Measurements from ENCODE around the gene CNTN3. TPM values are rescaled to one million over a fixed set of nuclear protein-coding genes. Genes with fewer than 3 reads are reported as not detected.

The CNTN3 gene
- total RNA-seq (ENCODE audit: insufficient read depth, low replicate concordance), result 0.96 TPM

- DNase-seq (ENCODE audit: low spot score), result peak; percentile 43
These were observed at the start of gene CNTN3 for GRCh38 chr3:74614107-74614967. TSS of gene CNTN3 (minus strand) at chr3:74614659. CDS start at chr3:74521112, 93,547 bp downstream.

- no peak for DNase-seq (ENCODE audit: low spot score)
These were observed 48.7 kb upstream of the CNTN3 start for GRCh38 chr3:74663178-74663577.

GRCh38 chr3:74661672-74662071 is 47.2 kb upstream of the CNTN3 start:
- DNase-seq (ENCODE audit: low spot score), result no peak

- DNase-seq (ENCODE audit: low spot score), result no peak
These were observed 37.4 kb upstream of the CNTN3 start for GRCh38 chr3:74651885-74652284.

- no peak for DNase-seq (ENCODE audit: low spot score)
These were observed 36.8 kb upstream of the CNTN3 start for GRCh38 chr3:74651292-74651691.

- DNase-seq (ENCODE audit: low spot score), result no peak
These were observed 33.6 kb upstream of the CNTN3 start for GRCh38 chr3:74648107-74648506.

GRCh38 chr3:74646094-74646493 is 31.6 kb upstream of the CNTN3 start:
- no peak for DNase-seq (ENCODE audit: low spot score)

GRCh38 chr3:74643636-74644035 is 29.2 kb upstream of the CNTN3 start:
- DNase-seq (ENCODE audit: low spot score), result peak; percentile 52

GRCh38 chr3:74642876-74643275 is 28.4 kb upstream of the CNTN3 start:
- DNase-seq (ENCODE audit: low spot score), result no peak

GRCh38 chr3:74640211-74640610 is 25.8 kb upstream of the CNTN3 start:
- no peak for DNase-seq (ENCODE audit: low spot score)

- DNase-seq (ENCODE audit: low spot score), result no peak
These were observed 25.2 kb upstream of the CNTN3 start for GRCh38 chr3:74639681-74640080.

GRCh38 chr3:74636981-74637380 is 22.5 kb upstream of the CNTN3 start:
- no peak for DNase-seq (ENCODE audit: low spot score)

GRCh38 chr3:74633021-74633420 is 18.6 kb upstream of the CNTN3 start:
- no peak for DNase-seq (ENCODE audit: low spot score)

GRCh38 chr3:74631351-74632140 is 17.1 kb upstream of the CNTN3 start:
- DNase-seq (ENCODE audit: low spot score), result no peak

GRCh38 chr3:74630602-74631001 is 16.1 kb upstream of the CNTN3 start:
- DNase-seq (ENCODE audit: low spot score), result peak; percentile 53

- DNase-seq (ENCODE audit: low spot score), result no peak
These were observed 11.6 kb upstream of the CNTN3 start for GRCh38 chr3:74626011-74626410.

- no peak for DNase-seq (ENCODE audit: low spot score)
These were observed 9.8 kb upstream of the CNTN3 start for GRCh38 chr3:74624301-74624700.

- no peak for DNase-seq (ENCODE audit: low spot score)
These were observed 8.9 kb upstream of the CNTN3 start for GRCh38 chr3:74623261-74623836.

- DNase-seq (ENCODE audit: low spot score), result no peak
These were observed 7.1 kb upstream of the CNTN3 start for GRCh38 chr3:74621581-74621980.

GRCh38 chr3:74617776-74618175 is 3.3 kb upstream of the CNTN3 start:
- DNase-seq (ENCODE audit: low spot score), result no peak

- DNase-seq (ENCODE audit: low spot score), result no peak
These were observed 845 bp downstream of the CNTN3 start for GRCh38 chr3:74613521-74614106.

GRCh38 chr3:74613060-74613459 is 1.4 kb downstream of the CNTN3 start:
- no peak for DNase-seq (ENCODE audit: low spot score)
